Measurements from ENCODE around the gene LYRM7. TPM values are rescaled to one million over a fixed set of nuclear protein-coding genes. Genes with fewer than 3 reads are reported as not detected.
A peak's percentile ranks its signal among the peaks of the same experiment; 100 is the strongest.

The LYRM7 gene
- total RNA-seq, 6 experiments from 2014 or later = 8.1 to 10.9 (median 9.9) TPM

GRCh38 chr5:131242728-131243255 lies 72.0 kb downstream of the LYRM7 start:
- Mint-ChIP-seq H3K4me1 (ENCODE audit: low read depth) (peaks cover 21% of the 10 kb centered on the region), H3K27ac (peak overlapping the region; percentile 79), H3K27me3 (ENCODE audit: insufficient read depth) (no peaks in the 10 kb centered on the region), H3K9me3 (0 out of 2 replicates have a peak, but pooled peaks cover 8% of the 10 kb centered on the region), H3K36me3 (ENCODE audit: low read depth) (no peaks in the 10 kb centered on the region), H3K4me3 (peak overlapping the region; percentile 37)
- peak; percentile 95 for DNase-seq
- no peak for TF ChIP-seq CTCF (IDR thresholded peaks at IDR 0.05)

GRCh38 chr5:131245312-131245711 lies 74.6 kb downstream of the LYRM7 start:
- 0 out of 2 replicates have a peak, but pooled peaks cover 8% of the 10 kb centered on the region for H3K9me3 Mint-ChIP-seq
- TF ChIP-seq CTCF (IDR thresholded peaks at IDR 0.05) = no peak
- no peak overlapping the region for H3K4me3 Mint-ChIP-seq
- H3K27ac Mint-ChIP-seq = no peak overlapping the region
- no peak for DNase-seq
- H3K27me3 Mint-ChIP-seq (ENCODE audit: insufficient read depth) = no peaks in the 10 kb centered on the region
- peaks cover 21% of the 10 kb centered on the region for H3K4me1 Mint-ChIP-seq (ENCODE audit: low read depth)
- H3K36me3 Mint-ChIP-seq (ENCODE audit: low read depth) = no peaks in the 10 kb centered on the region

GRCh38 chr5:131245948-131246347 lies 75.2 kb downstream of the LYRM7 start:
- no peaks in the 10 kb centered on the region for H3K36me3 Mint-ChIP-seq (ENCODE audit: low read depth)
- no peak for DNase-seq
- H3K9me3 Mint-ChIP-seq = 0 out of 2 replicates have a peak, but pooled peaks cover 8% of the 10 kb centered on the region
- H3K4me3 Mint-ChIP-seq = no peak overlapping the region
- no peaks in the 10 kb centered on the region for H3K27me3 Mint-ChIP-seq (ENCODE audit: insufficient read depth)
- H3K4me1 Mint-ChIP-seq (ENCODE audit: low read depth) = peaks cover 21% of the 10 kb centered on the region
- H3K27ac Mint-ChIP-seq = no peak overlapping the region
- TF ChIP-seq CTCF (IDR thresholded peaks at IDR 0.05) = no peak

GRCh38 chr5:131246504-131246903 lies 75.8 kb downstream of the LYRM7 start:
- no peaks in the 10 kb centered on the region for H3K36me3 Mint-ChIP-seq (ENCODE audit: low read depth)
- no peak overlapping the region for H3K27ac Mint-ChIP-seq
- no peak for TF ChIP-seq CTCF (IDR thresholded peaks at IDR 0.05)
- 0 out of 2 replicates have a peak, but pooled peaks cover 8% of the 10 kb centered on the region for H3K9me3 Mint-ChIP-seq
- no peaks in the 10 kb centered on the region for H3K27me3 Mint-ChIP-seq (ENCODE audit: insufficient read depth)
- H3K4me1 Mint-ChIP-seq (ENCODE audit: low read depth) = peaks cover 18% of the 10 kb centered on the region
- no peak overlapping the region for H3K4me3 Mint-ChIP-seq
- DNase-seq = no peak

GRCh38 chr5:131250751-131251475 lies 80.2 kb downstream of the LYRM7 start:
- no peaks in the 10 kb centered on the region for H3K36me3 Mint-ChIP-seq (ENCODE audit: low read depth)
- no peak overlapping the region for H3K4me3 Mint-ChIP-seq
- no peak overlapping the region for H3K27ac Mint-ChIP-seq
- no peak for DNase-seq
- H3K9me3 Mint-ChIP-seq = 0 out of 2 replicates have a peak, but pooled peaks cover 5% of the 10 kb centered on the region
- H3K4me1 Mint-ChIP-seq (ENCODE audit: low read depth) = no peaks in the 10 kb centered on the region; the same call in 1 of the 2 replicates
- no peak for TF ChIP-seq CTCF (IDR thresholded peaks at IDR 0.05)
- no peaks in the 10 kb centered on the region for H3K27me3 Mint-ChIP-seq (ENCODE audit: insufficient read depth)

Data from HFFc6 (cell line).